ENCODE data around the gene ARHGAP32.

Gene ARHGAP32

GRCh38 chr11:128942272-128942612 lies 249.9 kb downstream of the ARHGAP32 start:
- Histone ChIP-seq H3K4me1 (ENCODE audit: control insufficient read depth in 1 of 2, insufficient read depth in 2 of 2, low read length in 2 of 2) (no peaks in the 10 kb centered on the region), H2AK5ac (ENCODE audit: low read length) (no peak overlapping the region), H3K9ac (ENCODE audit: low read length) (no peak overlapping the region), H3K4ac (ENCODE audit: low read depth, low read length) (no peak overlapping the region), H3K14ac (ENCODE audit: low read length) (no peak overlapping the region), H3K23ac (ENCODE audit: low read length) (no peak overlapping the region), H2AFZ (ENCODE audit: insufficient read depth, low read length, poor library complexity) (no peak overlapping the region), H3K27ac (ENCODE audit: low read depth, low read length) (no peak overlapping the region), H2BK5ac (ENCODE audit: low read depth, low read length, poor library complexity) (no peak overlapping the region), H3K4me3 (ENCODE audit: low read depth, low read length) (no peak overlapping the region), H3K4me2 (ENCODE audit: low read length) (no peak overlapping the region), H3K9me3 (ENCODE audit: insufficient read depth, low read depth, low read length) (peaks cover 1% of the 10 kb centered on the region), H4K12ac (ENCODE audit: low read depth, low read length) (no peak overlapping the region), H2BK12ac (ENCODE audit: low read length) (no peak overlapping the region), H3K36me3 (ENCODE audit: control insufficient read depth in 1 of 2, insufficient read depth in 2 of 2, low read length in 2 of 2) (no peaks in the 10 kb centered on the region), H3K79me1 (ENCODE audit: low read length) (no peaks in the 10 kb centered on the region), H4K91ac (ENCODE audit: low read depth, low read length) (no peak overlapping the region), H2BK120ac (ENCODE audit: insufficient read depth, low read length, poor library complexity) (no peak overlapping the region), H3K18ac (ENCODE audit: low read length) (no peak overlapping the region), H3K79me2 (ENCODE audit: control insufficient read depth, insufficient read depth, low read length, poor library complexity) (no peaks in the 10 kb centered on the region), H4K8ac (ENCODE audit: low read depth, low read length) (no peak overlapping the region), H3K27me3 (ENCODE audit: insufficient read depth, low read length) (no peaks in the 10 kb centered on the region)
- DNase-seq, result no peak
- WGBS (ENCODE audit: extremely low coverage, insufficient coverage, insufficient read length), result no CpG with 5 or more reads among the region's 13 CpGs

GRCh38 chr11:128941573-128942271 lies 250.4 kb downstream of the ARHGAP32 start:
- H2BK5ac ChIP-seq (ENCODE audit: low read depth, low read length, poor library complexity), result no peak overlapping the region
- peaks cover 1% of the 10 kb centered on the region for H3K9me3 ChIP-seq (ENCODE audit: insufficient read depth, low read depth, low read length)
- no peak overlapping the region for H4K8ac ChIP-seq (ENCODE audit: low read depth, low read length)
- DNase-seq, result no peak
- peaks cover 0 to 2% of the 10 kb centered on the region in 2 experiments for H3K4me1 ChIP-seq (ENCODE audit: control insufficient read depth in 1 of 2, insufficient read depth in 2 of 2, low read length in 2 of 2)
- no peak overlapping the region for H4K12ac ChIP-seq (ENCODE audit: low read depth, low read length)
- H3K36me3 ChIP-seq (ENCODE audit: control insufficient read depth in 1 of 2, insufficient read depth in 2 of 2, low read length in 2 of 2), result no peaks in the 10 kb centered on the region
- no peak overlapping the region for H2BK12ac ChIP-seq (ENCODE audit: low read length)
- no peak overlapping the region for H3K14ac ChIP-seq (ENCODE audit: low read length)
- H3K27me3 ChIP-seq (ENCODE audit: insufficient read depth, low read length), result no peaks in the 10 kb centered on the region
- no peak overlapping the region for H3K23ac ChIP-seq (ENCODE audit: low read length)
- H3K27ac ChIP-seq (ENCODE audit: low read depth, low read length), result no peak overlapping the region
- H2BK120ac ChIP-seq (ENCODE audit: insufficient read depth, low read length, poor library complexity), result no peak overlapping the region
- no peak overlapping the region for H3K9ac ChIP-seq (ENCODE audit: low read length)
- no peak overlapping the region for H2AFZ ChIP-seq (ENCODE audit: insufficient read depth, low read length, poor library complexity)
- H3K79me1 ChIP-seq (ENCODE audit: low read length), result no peaks in the 10 kb centered on the region
- H4K91ac ChIP-seq (ENCODE audit: low read depth, low read length), result no peak overlapping the region
- H3K4ac ChIP-seq (ENCODE audit: low read depth, low read length), result no peak overlapping the region
- H2AK5ac ChIP-seq (ENCODE audit: low read length), result no peak overlapping the region
- no peak overlapping the region for H3K4me3 ChIP-seq (ENCODE audit: low read depth, low read length)
- WGBS (ENCODE audit: extremely low coverage, insufficient coverage, insufficient read length), result no CpG with 5 or more reads among the region's 14 CpGs
- H3K79me2 ChIP-seq (ENCODE audit: control insufficient read depth, insufficient read depth, low read length, poor library complexity), result no peaks in the 10 kb centered on the region
- no peak overlapping the region for H3K18ac ChIP-seq (ENCODE audit: low read length)
- H3K4me2 ChIP-seq (ENCODE audit: low read length), result no peak overlapping the region

DNA sequence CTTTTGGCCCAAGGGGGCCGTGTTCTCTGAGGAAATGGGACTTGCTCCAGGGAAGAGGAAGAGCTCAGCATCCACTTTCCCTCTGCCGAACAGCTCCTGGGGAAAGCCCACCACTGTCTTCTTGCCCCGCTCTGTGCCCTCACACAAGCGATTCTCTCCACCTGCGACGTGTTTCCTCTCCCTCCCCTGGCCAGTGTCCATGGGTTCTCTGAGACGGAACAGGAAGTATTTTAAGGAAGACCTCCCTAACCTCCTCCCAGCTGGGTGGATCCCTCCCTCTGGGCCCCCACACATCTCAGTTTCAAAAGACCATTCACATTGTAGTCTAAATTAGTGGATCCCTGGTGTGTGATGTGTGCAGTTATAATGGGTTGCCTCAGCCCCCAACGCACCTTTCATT lies 251.0 kb downstream of the ARHGAP32 start:
- no peak overlapping the region for H3K18ac ChIP-seq (ENCODE audit: low read length)
- no peak overlapping the region for H2AK5ac ChIP-seq (ENCODE audit: low read length)
- no peak overlapping the region for H3K9ac ChIP-seq (ENCODE audit: low read length)
- no peaks in the 10 kb centered on the region for H3K79me1 ChIP-seq (ENCODE audit: low read length)
- H3K14ac ChIP-seq (ENCODE audit: low read length), result no peak overlapping the region
- H2BK120ac ChIP-seq (ENCODE audit: insufficient read depth, low read length, poor library complexity), result no peak overlapping the region
- no peak overlapping the region for H2AFZ ChIP-seq (ENCODE audit: insufficient read depth, low read length, poor library complexity)
- H4K12ac ChIP-seq (ENCODE audit: low read depth, low read length), result no peak overlapping the region
- no peak overlapping the region for H3K4me3 ChIP-seq (ENCODE audit: low read depth, low read length)
- H3K4ac ChIP-seq (ENCODE audit: low read depth, low read length), result no peak overlapping the region
- no peaks in the 10 kb centered on the region for H3K79me2 ChIP-seq (ENCODE audit: control insufficient read depth, insufficient read depth, low read length, poor library complexity)
- no peak overlapping the region for H3K23ac ChIP-seq (ENCODE audit: low read length)
- H3K27ac ChIP-seq (ENCODE audit: low read depth, low read length), result no peak overlapping the region
- H3K9me3 ChIP-seq (ENCODE audit: insufficient read depth, low read depth, low read length), result peaks cover 1% of the 10 kb centered on the region
- H3K4me1 ChIP-seq (ENCODE audit: control insufficient read depth in 1 of 2, insufficient read depth in 2 of 2, low read length in 2 of 2), result peaks cover 0 to 4% of the 10 kb centered on the region in 2 experiments
- no peak overlapping the region for H2BK12ac ChIP-seq (ENCODE audit: low read length)
- no peaks in the 10 kb centered on the region for H3K27me3 ChIP-seq (ENCODE audit: insufficient read depth, low read length)
- no peak overlapping the region for H3K4me2 ChIP-seq (ENCODE audit: low read length)
- H4K8ac ChIP-seq (ENCODE audit: low read depth, low read length), result no peak overlapping the region
- no peak for DNase-seq
- no peak overlapping the region for H2BK5ac ChIP-seq (ENCODE audit: low read depth, low read length, poor library complexity)
- H4K91ac ChIP-seq (ENCODE audit: low read depth, low read length), result no peak overlapping the region
- no CpG with 5 or more reads among the region's 8 CpGs for WGBS (ENCODE audit: extremely low coverage, insufficient coverage, insufficient read length)
- no peaks in the 10 kb centered on the region for H3K36me3 ChIP-seq (ENCODE audit: control insufficient read depth in 1 of 2, insufficient read depth in 2 of 2, low read length in 2 of 2)

DNA sequence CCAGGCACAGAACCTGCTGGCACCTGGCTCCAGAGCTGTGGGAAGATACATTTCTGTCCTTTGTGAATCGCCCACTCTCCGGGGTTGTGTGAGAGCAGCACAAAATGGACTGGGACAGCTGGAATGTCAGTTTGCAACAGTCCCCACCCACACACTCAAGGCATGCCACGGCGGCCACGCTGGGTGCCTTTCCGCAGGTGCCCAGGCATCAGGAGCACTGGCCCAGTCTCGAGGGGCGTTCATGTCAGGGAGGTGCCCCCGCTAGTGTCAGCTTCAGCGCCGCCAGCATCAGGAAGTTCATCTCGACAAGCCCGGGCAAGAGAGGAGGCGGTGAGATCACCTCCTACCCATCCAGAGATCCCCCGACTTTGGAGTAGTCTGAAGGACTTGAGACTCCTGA lies 251.5 kb downstream of the ARHGAP32 start:
- H3K4me1 ChIP-seq (ENCODE audit: control insufficient read depth in 1 of 2, insufficient read depth in 2 of 2, low read length in 2 of 2), result peaks cover 0 to 4% of the 10 kb centered on the region in 2 experiments
- peaks cover 1% of the 10 kb centered on the region for H3K9me3 ChIP-seq (ENCODE audit: insufficient read depth, low read depth, low read length)
- H3K4ac ChIP-seq (ENCODE audit: low read depth, low read length), result no peak overlapping the region
- H2BK120ac ChIP-seq (ENCODE audit: insufficient read depth, low read length, poor library complexity), result no peak overlapping the region
- no peak overlapping the region for H3K4me2 ChIP-seq (ENCODE audit: low read length)
- H3K79me2 ChIP-seq (ENCODE audit: control insufficient read depth, insufficient read depth, low read length, poor library complexity), result no peaks in the 10 kb centered on the region
- H2AK5ac ChIP-seq (ENCODE audit: low read length), result no peak overlapping the region
- no peak overlapping the region for H3K14ac ChIP-seq (ENCODE audit: low read length)
- no CpG with 5 or more reads among the region's 15 CpGs for WGBS (ENCODE audit: extremely low coverage, insufficient coverage, insufficient read length)
- no peak overlapping the region for H2BK5ac ChIP-seq (ENCODE audit: low read depth, low read length, poor library complexity)
- H2AFZ ChIP-seq (ENCODE audit: insufficient read depth, low read length, poor library complexity), result no peak overlapping the region
- no peaks in the 10 kb centered on the region for H3K79me1 ChIP-seq (ENCODE audit: low read length)
- no peak overlapping the region for H3K9ac ChIP-seq (ENCODE audit: low read length)
- no peak overlapping the region for H3K18ac ChIP-seq (ENCODE audit: low read length)
- no peak overlapping the region for H3K4me3 ChIP-seq (ENCODE audit: low read depth, low read length)
- H4K12ac ChIP-seq (ENCODE audit: low read depth, low read length), result no peak overlapping the region
- H3K27ac ChIP-seq (ENCODE audit: low read depth, low read length), result no peak overlapping the region
- no peak overlapping the region for H4K8ac ChIP-seq (ENCODE audit: low read depth, low read length)
- H2BK12ac ChIP-seq (ENCODE audit: low read length), result no peak overlapping the region
- DNase-seq, result no peak
- no peaks in the 10 kb centered on the region for H3K36me3 ChIP-seq (ENCODE audit: control insufficient read depth in 1 of 2, insufficient read depth in 2 of 2, low read length in 2 of 2)
- no peaks in the 10 kb centered on the region for H3K27me3 ChIP-seq (ENCODE audit: insufficient read depth, low read length)
- no peak overlapping the region for H4K91ac ChIP-seq (ENCODE audit: low read depth, low read length)
- no peak overlapping the region for H3K23ac ChIP-seq (ENCODE audit: low read length)
